Measurements from ENCODE around the gene IGFBP3. TPM values are rescaled to one million over a fixed set of nuclear protein-coding genes. Genes with fewer than 3 reads are reported as not detected.
A peak's percentile ranks its signal among the peaks of the same experiment; 100 is the strongest.

IGFBP3 gene
- total and polyA plus RNA-seq, 4 donors: 87.0 to 244 (median 182) TPM

GRCh38 chr7:45889367-45890067, 31.6 kb downstream of the IGFBP3 start:
- Histone ChIP-seq H3K9ac (ENCODE audit: low read depth in 1 of 2, low read length in 2 of 2) (peak overlapping the region; percentile 65 to 98), H3K9me3 (ENCODE audit: control insufficient read depth in 4 of 4, low read length in 3 of 4) (no peaks in the 10 kb centered on the region), H3K36me3 (ENCODE audit: control insufficient read depth in 4 of 4, insufficient read depth in 3 of 4, low read depth in 1 of 4, low read length in 3 of 4) (peaks cover 0 to 9% (median 0%) of the 10 kb centered on the region in 4 donors), H3K27ac (ENCODE audit: low read depth in 1 of 2, low read length in 2 of 2) (peak overlapping the region; percentile 90 to 93), H3K4me1 (ENCODE audit: control insufficient read depth in 4 of 4, insufficient read depth in 4 of 4, low read length in 3 of 4) (peaks cover 0 to 36% (median 18%) of the 10 kb centered on the region in 4 donors), H3K4me3 (ENCODE audit: low read depth in 1 of 3, low read length in 3 of 3) (peak overlapping the region; percentile 25 to 64 (median 44)), H3K27me3 (ENCODE audit: control insufficient read depth in 4 of 4, insufficient read depth in 4 of 4, low read length in 3 of 4) (no peaks in the 10 kb centered on the region)
- TF ChIP-seq, protein P1, sequence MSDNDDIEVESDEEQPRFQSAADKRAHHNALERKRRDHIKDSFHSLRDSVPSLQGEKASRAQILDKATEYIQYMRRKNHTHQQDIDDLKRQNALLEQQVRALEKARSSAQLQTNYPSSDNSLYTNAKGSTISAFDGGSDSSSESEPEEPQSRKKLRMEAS (IDR thresholded peaks at IDR 0.05): no peak
- TF ChIP-seq RAD21 (IDR thresholded peaks at IDR 0.05) (no peak), JUND (IDR thresholded peaks at IDR 0.05) (peak in 1 of 2 donors; percentile 10), EGR1 (IDR thresholded peaks at IDR 0.05; ENCODE audit: low read depth in 2 of 2) (peak; percentile 27 to 28), CTCF (IDR thresholded peaks at IDR 0.05; ENCODE audit: low read depth, low read length, missing input control) (no peak), TAF1 (conservative IDR thresholded peaks at IDR 0.05) (peak; percentile 56), FOXA1 (IDR thresholded peaks at IDR 0.05) (no peak), HNF4G (IDR thresholded peaks at IDR 0.05) (no peak), FOXA2 (IDR thresholded peaks at IDR 0.05) (peak; percentile 23), REST (IDR thresholded peaks at IDR 0.05) (peak; percentile 48), HNF4A (conservative IDR thresholded peaks at IDR 0.05) (peak; percentile 23 to 41), ATF3 (IDR thresholded peaks at IDR 0.05) (peak; percentile 55), YY1 (IDR thresholded peaks at IDR 0.05) (no peak), GABPA (IDR thresholded peaks at IDR 0.05 in 1 of 2, conservative IDR thresholded peaks at IDR 0.05 in 1 of 2) (no peak), SP1 (IDR thresholded peaks at IDR 0.05) (no peak), NR2F2 (IDR thresholded peaks at IDR 0.05) (no peak), RXRA (IDR thresholded peaks at IDR 0.05) (no peak)
- TF ChIP-seq, protein P2, sequence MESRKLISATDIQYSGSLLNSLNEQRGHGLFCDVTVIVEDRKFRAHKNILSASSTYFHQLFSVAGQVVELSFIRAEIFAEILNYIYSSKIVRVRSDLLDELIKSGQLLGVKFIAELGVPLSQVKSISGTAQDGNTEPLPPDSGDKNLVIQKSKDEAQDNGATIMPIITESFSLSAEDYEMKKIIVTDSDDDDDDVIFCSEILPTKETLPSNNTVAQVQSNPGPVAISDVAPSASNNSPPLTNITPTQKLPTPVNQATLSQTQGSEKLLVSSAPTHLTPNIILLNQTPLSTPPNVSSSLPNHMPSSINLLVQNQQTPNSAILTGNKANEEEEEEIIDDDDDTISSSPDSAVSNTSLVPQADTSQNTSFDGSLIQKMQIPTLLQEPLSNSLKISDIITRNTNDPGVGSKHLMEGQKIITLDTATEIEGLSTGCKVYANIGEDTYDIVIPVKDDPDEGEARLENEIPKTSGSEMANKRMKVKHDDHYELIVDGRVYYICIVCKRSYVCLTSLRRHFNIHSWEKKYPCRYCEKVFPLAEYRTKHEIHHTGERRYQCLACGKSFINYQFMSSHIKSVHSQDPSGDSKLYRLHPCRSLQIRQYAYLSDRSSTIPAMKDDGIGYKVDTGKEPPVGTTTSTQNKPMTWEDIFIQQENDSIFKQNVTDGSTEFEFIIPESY (IDR thresholded peaks at IDR 0.05): no peak
- no peak for DNase-seq (ENCODE audit: low spot score)
- 38% methylated on average over 8 of the region's 8 CpGs for WGBS

All from liver (tissue), 9 donors.